K562 (cell line): Measurements from ENCODE around the gene DMBT1. TPM values are rescaled to one million over a fixed set of nuclear protein-coding genes. Genes with fewer than 3 reads are reported as not detected.

Source experiments
- ATAC-seq: fragments of 200-7000 bp; cut with Tn5 transposase; 3 replicates; pipeline ENCODE4 v1.9.1; 2020; ENCODE audit warnings: moderate library complexity
- BruUV-seq: library from RNA; stranded (reverse); fragments of 400-500 nt; replicated peaks from 2 replicates; lab custom pipeline; 2021; lab: Mats Ljungman, UMichigan
- CTCF ChIA-PET: fragments of 300-600 bp; formaldehyde crosslinking; extraction: SDS; loops from one replicate; lab custom pipeline; 2021; ENCODE audit warnings: low intra/inter-chr PET ratio; lab: Yijun Ruan, JAX
- POLR2A ChIA-PET: fragments of 300-600, 350-650 bp; sonication (Branson Sonifier 250); formaldehyde crosslinking; extraction: SDS; loops from one replicate; lab custom pipeline; 2021; ENCODE audit warnings: antibody characterized with exemption, inconsistent platforms; lab: Yijun Ruan, JAX
- DNase-seq, 4 experiments: peaks; one replicate each; pipeline versions ENCODE4 v3.0.0 to v3.0.0-alpha.2; 2011 to 2018; ENCODE audit warnings: low spot score in 3 of 4, mixed read lengths in 3 of 4; ENCODE audit errors: extremely low read depth in 1 of 4
- FAIRE-seq: peaks from 2 replicates; lab custom pipeline; 2011; peaks lifted over from hg19 to GRCh38; lab: Jason Lieb, UNC
- H2AFZ ChIP-seq: 2 replicates; pipeline ENCODE4 v1.6.0; 2011; ENCODE audit warnings: low read depth, low read length, control low read depth, inconsistent platforms
- H3K27ac ChIP-seq: fragments of 200-600 bp; 3 replicates; pipeline ENCODE4 v1.8.0; 2011; ENCODE audit warnings: low read depth, mild to moderate bottlenecking, control low read depth, inconsistent platforms, low read length, moderate library complexity, mixed read lengths; ENCODE audit errors: extremely low read depth
- H3K27me3 ChIP-seq, 2 experiments: fragments of 300-600 bp in 1 of 2; 2 replicates in 1 of 2; 3 replicates in 1 of 2; pipeline versions ENCODE4 v1.6.0 to v1.8.0; 2011; ENCODE audit warnings: inconsistent platforms in 2 of 2, low read length in 2 of 2, mild to moderate bottlenecking in 1 of 2, mixed read lengths in 1 of 2, moderate library complexity in 1 of 2; ENCODE audit not compliant: control insufficient read depth in 2 of 2, insufficient read depth in 2 of 2
- H3K36me3 ChIP-seq: fragments of 300-600 bp; 3 replicates; pipeline ENCODE4 v1.8.0; 2011; ENCODE audit warnings: mild to moderate bottlenecking, low read length, inconsistent platforms; ENCODE audit not compliant: control insufficient read depth, insufficient read depth
- H3K4me1 ChIP-seq, 2 experiments: fragments of 200-600 bp in 1 of 2; replicated peaks in 1 of 2; 2 replicates in 1 of 2; 3 replicates in 1 of 2; pipeline versions ENCODE4 v1.5.1 to v1.8.0; 2011; ENCODE audit warnings: inconsistent platforms in 2 of 2, low read length in 2 of 2, mild to moderate bottlenecking in 1 of 2, mixed read lengths in 1 of 2, moderate library complexity in 1 of 2; ENCODE audit not compliant: control insufficient read depth in 2 of 2, insufficient read depth in 2 of 2
- H3K4me2 ChIP-seq: 2 replicates; pipeline ENCODE4 v1.6.1; 2011; ENCODE audit warnings: low read length, control low read depth, inconsistent platforms, mixed read lengths; ENCODE audit not compliant: insufficient read depth
- H3K4me3 ChIP-seq: fragments of 200-600 bp; sonication (generic), shearing (Covaris generic); 2 replicates; pipeline ENCODE4 v1.5.1; 2016; ENCODE audit warnings: control low read depth, inconsistent platforms
- H3K79me2 ChIP-seq: fragments of 200-600 bp; 3 replicates; pipeline ENCODE4 v1.8.0; 2011; ENCODE audit warnings: low read length, inconsistent platforms; ENCODE audit not compliant: control insufficient read depth, insufficient read depth
- H3K9ac ChIP-seq, 2 experiments: 2 replicates each; pipeline versions ENCODE4 v1.6.0 to v1.6.1; 2011; ENCODE audit warnings: low read depth in 2 of 2, low read length in 2 of 2, control low read depth in 1 of 2, inconsistent platforms in 1 of 2, mild to moderate bottlenecking in 1 of 2, mixed read lengths in 1 of 2; ENCODE audit not compliant: insufficient read depth in 1 of 2
- H3K9me1 ChIP-seq: one replicate; pipeline ENCODE4 v1.6.0; 2011; ENCODE audit warnings: inconsistent platforms, mild to moderate bottlenecking, low read length, moderate library complexity; ENCODE audit not compliant: control insufficient read depth, insufficient read depth
- H3K9me3 ChIP-seq: replicated peaks from 2 replicates; pipeline ENCODE4 v1.5.1; 2011; ENCODE audit warnings: low read depth, low read length, inconsistent platforms; ENCODE audit not compliant: control insufficient read depth, insufficient read depth
- H4K20me1 ChIP-seq: replicated peaks from 2 replicates; pipeline ENCODE4 v1.6.1; 2011; ENCODE audit warnings: low read length, inconsistent platforms, mixed read lengths; ENCODE audit not compliant: control insufficient read depth, insufficient read depth
- ADNP ChIP-seq: fragments of 200-800 bp; sonication (Bioruptor generic); IDR thresholded peaks from 2 replicates; pipeline ENCODE4 v1.6.1; 2016; ENCODE audit warnings: missing genetic modification characterization, missing compliant biosample characterization
- CREBBP ChIP-seq: IDR thresholded peaks from one replicate; pipeline ENCODE4 v1.6.1; 2012; ENCODE audit warnings: low read depth, mild to moderate bottlenecking, control low read depth, inconsistent platforms, low read length
- FOXA3 ChIP-seq, 2 experiments: fragments of 450-650 bp in 1 of 2; sonication (generic) in 1 of 2; formaldehyde crosslinking; IDR thresholded peaks in 1 of 2; conservative IDR thresholded peaks in 1 of 2; 2 replicates each; pipeline versions ENCODE4 v1.4.0 to v1.8.0; 2020 to 2022; ENCODE audit warnings: mild to moderate bottlenecking in 2 of 2, missing genetic modification reagents in 1 of 2
- HDAC1 ChIP-seq, 2 experiments: fragments of 450-650 bp; IDR thresholded peaks; 2 replicates each; pipeline ENCODE4 v1.6.1; 2016 to 2017; ENCODE audit warnings: inconsistent platforms in 1 of 2, mild to moderate bottlenecking in 1 of 2, moderate library complexity in 1 of 2
- MAFG ChIP-seq: fragments of 450-650 bp; conservative IDR thresholded peaks from 2 replicates; pipeline ENCODE4 v1.6.1; 2016; ENCODE audit warnings: missing genetic modification characterization, missing compliant biosample characterization
- NR1H2 ChIP-seq: sonication (generic); formaldehyde crosslinking; IDR thresholded peaks from 2 replicates; pipeline ENCODE4 v1.4.0; 2020; ENCODE audit warnings: mild to moderate bottlenecking, missing genetic modification reagents
- NR2C1 ChIP-seq, 2 experiments: fragments of 450-650 bp; IDR thresholded peaks; 2 replicates each; pipeline ENCODE4 v1.6.1; 2017; ENCODE audit warnings: mild to moderate bottlenecking in 2 of 2, antibody characterized with exemption in 1 of 2, inconsistent platforms in 1 of 2, missing compliant biosample characterization in 1 of 2, missing genetic modification characterization in 1 of 2
- PHB2 ChIP-seq: fragments of 450-650 bp; IDR thresholded peaks from 2 replicates; pipeline ENCODE4 v1.6.1; 2017; ENCODE audit warnings: low read depth
- PTRF ChIP-seq: fragments of 450-650 bp; IDR thresholded peaks from 2 replicates; pipeline ENCODE4 v1.6.1; 2016; ENCODE audit warnings: mild to moderate bottlenecking, missing genetic modification characterization, missing compliant biosample characterization
- SRSF1 ChIP-seq: fragments of 200-400 bp; formaldehyde crosslinking; IDR thresholded peaks from 2 replicates; pipeline ENCODE4 v1.6.1; 2017; ENCODE audit warnings: mild to moderate bottlenecking, low read depth, low read length, moderate library complexity
- TBL1XR1 ChIP-seq, 2 experiments: IDR thresholded peaks; 2 replicates each; pipeline ENCODE4 v1.6.1; 2012; ENCODE audit warnings: improper control_type of control experiment in 2 of 2, low read length in 2 of 2, mild to moderate bottlenecking in 1 of 2
- TRIM24 ChIP-seq, 2 experiments: fragments of 450-650 bp; IDR thresholded peaks; 2 replicates each; pipeline ENCODE4 v1.6.1; 2016
- XRCC3 ChIP-seq: fragments of 450-650 bp; IDR thresholded peaks from 2 replicates; pipeline ENCODE4 v1.6.1; 2017; ENCODE audit warnings: mild to moderate bottlenecking, moderate library complexity
- ZNF436 ChIP-seq: fragments of 250-450, 450-650 bp; sonication (Bioruptor Pico); formaldehyde crosslinking; IDR thresholded peaks from 2 replicates; pipeline ENCODE4 v1.7.0; 2020; ENCODE audit warnings: mild to moderate bottlenecking
- ZNF57 ChIP-seq: fragments of 450-650 bp; formaldehyde crosslinking; IDR thresholded peaks from 2 replicates; pipeline ENCODE4 v1.4.0; 2020; ENCODE audit warnings: mild to moderate bottlenecking, moderate library complexity
- ZNF699 ChIP-seq: fragments of 250-450 bp; sonication (Bioruptor Pico); IDR thresholded peaks from 2 replicates; pipeline ENCODE4 v1.8.0; 2021; ENCODE audit warnings: mild to moderate bottlenecking, moderate library complexity; ENCODE audit not compliant: insufficient replicate concordance
- ZNF778 ChIP-seq: fragments of 450-650 bp; formaldehyde crosslinking; IDR thresholded peaks from 2 replicates; pipeline ENCODE4 v1.4.0; 2020; ENCODE audit warnings: mild to moderate bottlenecking, moderate library complexity
- ZNF79 ChIP-seq: fragments of 250-450 bp; sonication (Bioruptor Pico); IDR thresholded peaks from 2 replicates; pipeline ENCODE4 v1.4.0; 2020; ENCODE audit warnings: low read depth, mild to moderate bottlenecking, moderate library complexity
- WGBS: fragments of 100-300 bp; shearing (Covaris generic); methylation state at CpG from one replicate; pipeline ENCODE4 v1.1.6; 2016; ENCODE audit warnings: low coverage, mixed read lengths; ENCODE audit not compliant: insufficient coverage; ENCODE audit errors: missing lambda C conversion rate; 5-methylcytosine and 5-hydroxymethylcytosine counted together
- in situ Hi-C: fragments of 300-500 bp; cut with MboI; formaldehyde crosslinking; loops from 4 replicates; pipeline ENCODE4 v1.15.0; 2018; ENCODE audit warnings: inconsistent platforms, mixed read lengths
- intact Hi-C: fragments of 100-400 bp; cut with micrococcal nuclease; formaldehyde crosslinking; loops from 2 replicates; pipeline ENCODE4 v1.14.2; 2022
- polyA plus RNA-seq, 8 experiments: library from polyadenylated mRNA; depleted of rRNA in 4 of 8; stranded (reverse) in 5 of 8; unstranded in 3 of 8; fragments of >200 nt; fragmentation: Nextera tagmentation in 2 of 8; fragmentation: Illumina TruSeq in 1 of 8; extraction: Ambion mirVana in 2 of 8; extraction: Trizol in 1 of 8; gene quantifications; 2 replicates each; pipeline versions ENCODE4 v1.2.1 to v1.2.3, GENCODE V29; 2011 to 2014; ENCODE audit warnings: inconsistent platforms in 1 of 8, missing spikeins in 1 of 8
- total RNA-seq, 7 experiments: library from RNA; depleted of rRNA in 6 of 7; stranded (reverse); fragments of >200 nt in 6 of 7; fragmentation: Illumina TruSeq in 2 of 7; extraction: Trizol in 2 of 7; gene quantifications; 2 replicates each; pipeline versions ENCODE4 v1.2.1 to v1.2.3, GENCODE V29; 2011 to 2021; ENCODE audit warnings: low replicate concordance in 1 of 7

DMBT1 gene
- total and polyA plus RNA-seq, 9 of the 15 experiments (the other 6 are each of a cell fraction or from before 2014, with no cell fraction given): 0.01 to 0.07 TPM; not detected in 7

DNA sequence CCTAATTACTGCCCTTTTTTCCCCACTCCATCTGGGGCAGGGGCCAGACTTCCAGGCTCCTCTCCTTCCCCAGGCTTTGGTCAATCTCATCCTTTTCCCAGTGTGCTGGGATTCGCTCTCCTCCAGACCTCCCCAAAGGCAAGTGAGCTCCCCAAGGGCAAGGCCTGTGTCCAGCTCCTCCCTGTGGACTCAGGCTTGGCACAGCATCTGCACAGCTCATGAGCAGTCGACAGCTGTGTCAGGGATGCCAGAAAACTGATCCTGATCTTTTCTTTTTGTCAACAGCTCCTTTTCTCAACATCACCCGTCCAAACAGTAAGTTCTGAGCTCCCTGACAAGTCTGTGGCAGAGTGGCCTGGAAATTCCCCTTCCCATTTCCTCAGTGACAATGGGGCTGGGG lies 72.0 kb downstream of the DMBT1 start:
- intact Hi-C loops: no loop called here
- H3K4me2 ChIP-seq: no peak overlapping the region
- BruUV-seq: no TSS peak
- FAIRE-seq (no peak), ATAC-seq (no peak), DNase-seq (no peak)
- no peak overlapping the region for H3K4me3 ChIP-seq
- H3K9me1 ChIP-seq: no peaks in the 10 kb centered on the region
- in situ Hi-C loops: no loop called here
- peaks cover 0 to 5% of the 10 kb centered on the region in 2 experiments; a peak in 1 of 5 replicates for H3K27me3 ChIP-seq
- 0% methylated on average over 1 of the region's 3 CpGs for WGBS
- no peak overlapping the region for H3K9ac ChIP-seq
- H3K9me3 ChIP-seq: no peaks in the 10 kb centered on the region
- H4K20me1 ChIP-seq: no peaks in the 10 kb centered on the region
- no peak overlapping the region for H3K27ac ChIP-seq
- no peaks in the 10 kb centered on the region for H3K79me2 ChIP-seq
- CTCF ChIA-PET: no interaction called here
- H3K36me3 ChIP-seq: no peaks in the 10 kb centered on the region
- H2AFZ ChIP-seq: no peak overlapping the region
- no peaks in the 10 kb centered on the region for H3K4me1 ChIP-seq
- POLR2A ChIA-PET: interaction anchor here (0.7 kb wide), 1 partner anchor 249 kb away, joined by 3 read pairs; no protein-coding TSS in a partner anchor
- TF ChIP-seq SRSF1 (no peak), HDAC1 (IDR thresholded peaks at IDR 0.05) (no peak), TRIM24 (IDR thresholded peaks at IDR 0.05) (no peak), TBL1XR1 (IDR thresholded peaks at IDR 0.05; ENCODE audit: low read length in 2 of 2) (no peak), ADNP (tag) (no peak), CREBBP (no peak), ZNF699 (CRISPR knock-in tag) (no peak), PTRF (tag) (no peak), ZNF778 (no peak), ZNF57 (no peak), XRCC3 (no peak), MAFG (tag) (no peak), ZNF436 (no peak), FOXA3 (CRISPR knock-in tag; conservative IDR thresholded peaks at IDR 0.05 in 1 of 2, IDR thresholded peaks at IDR 0.05 in 1 of 2) (no peak), NR2C1 (IDR thresholded peaks at IDR 0.05) (no peak), NR2C1 (tag; IDR thresholded peaks at IDR 0.05) (no peak), NR1H2 (no peak), ZNF79 (CRISPR knock-in tag) (no peak), PHB2 (no peak)
